ENCODE data around the gene RIPPLY2. TPM values are rescaled to one million over a fixed set of nuclear protein-coding genes. Genes with fewer than 3 reads are reported as not detected.

Gene RIPPLY2
- total and polyA plus RNA-seq, 5 donors from 2014 or later = not detected

GRCh38 chr6:83860782-83861495 is 7.8 kb downstream of the RIPPLY2 start:
- peaks cover 14% of the 10 kb centered on the region for H3K27me3 Mint-ChIP-seq
- H3K27ac ChIP-seq (ENCODE audit: insufficient read depth, low read length, poor library complexity, severe bottlenecking) = peak overlapping the region; percentile 15
- peaks cover 15% of the 10 kb centered on the region for H3K36me3 ChIP-seq (ENCODE audit: control insufficient read depth, insufficient read depth, low read length)
- DNase-seq = peak in 1 of 3 donors; percentile 23
- no peak for ATAC-seq (ENCODE audit: low read depth in 2 of 2)
- peaks cover 6% of the 10 kb centered on the region for H3K27me3 ChIP-seq (ENCODE audit: control insufficient read depth, insufficient read depth, low read length)
- H3K9me3 Mint-ChIP-seq = peaks cover 0 to 2% (median 0%) of the 10 kb centered on the region in 7 donors
- peaks cover 26 to 53% (median 41%) of the 10 kb centered on the region in 4 donors for H3K4me1 Mint-ChIP-seq
- H3K36me3 Mint-ChIP-seq = peaks cover 17% of the 10 kb centered on the region
- H3K4me3 ChIP-seq (ENCODE audit: low read depth, low read length) = peak overlapping the region; percentile 93
- H3K4me1 ChIP-seq (ENCODE audit: control insufficient read depth, insufficient read depth, low read length, poor library complexity, severe bottlenecking) = peaks cover 32% of the 10 kb centered on the region
- no peaks in the 10 kb centered on the region for H3K9me3 ChIP-seq (ENCODE audit: control insufficient read depth in 2 of 2, low read length in 2 of 2)
- H3K4me3 Mint-ChIP-seq = peak overlapping the region; percentile 93 to 99 (median 98)
- H3K27ac Mint-ChIP-seq = peak overlapping the region; percentile 2 to 97 (median 93)

DNA sequence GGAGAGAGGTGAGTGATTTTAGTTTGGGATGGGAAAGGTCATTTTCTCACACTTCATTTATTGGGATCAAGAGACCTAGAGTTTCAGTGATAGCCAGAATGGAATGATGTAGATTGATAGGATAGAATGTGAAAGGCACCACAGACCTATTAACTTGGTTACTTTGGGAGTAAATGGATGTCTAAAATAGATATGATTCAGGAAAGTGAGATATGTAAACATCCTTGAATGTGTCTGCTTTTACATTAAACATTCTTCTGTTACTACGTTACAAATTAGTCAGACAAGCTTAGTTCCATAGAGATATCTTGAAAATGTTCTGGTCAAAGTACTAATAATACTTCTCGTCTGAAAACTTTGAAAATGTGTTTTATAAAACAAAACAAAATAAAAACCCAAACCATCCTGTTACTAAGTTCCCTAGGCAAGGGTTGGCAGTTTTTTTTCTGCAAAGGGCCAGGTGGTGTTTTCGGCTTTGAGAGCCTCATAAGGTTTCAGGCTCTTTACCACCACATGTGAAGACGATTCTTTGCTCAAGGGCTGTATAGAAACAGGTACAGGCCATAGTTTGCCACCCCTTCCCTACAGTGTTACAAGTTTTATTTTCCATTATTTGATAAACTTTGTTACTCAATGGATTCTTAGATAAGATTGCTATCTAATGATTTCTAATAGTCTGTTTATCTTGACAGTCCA is 9.8 kb downstream of the RIPPLY2 start:
- Histone ChIP-seq H3K27me3 (ENCODE audit: control insufficient read depth, insufficient read depth, low read length) (no peaks in the 10 kb centered on the region), H3K9me3 (ENCODE audit: control insufficient read depth in 2 of 2, low read length in 2 of 2) (peaks cover 11 to 15% of the 10 kb centered on the region in 2 experiments), H3K4me1 (ENCODE audit: control insufficient read depth, insufficient read depth, low read length, poor library complexity, severe bottlenecking) (peaks cover 32% of the 10 kb centered on the region), H3K36me3 (ENCODE audit: control insufficient read depth, insufficient read depth, low read length) (peaks cover 35% of the 10 kb centered on the region), H3K27ac (ENCODE audit: insufficient read depth, low read length, poor library complexity, severe bottlenecking) (no peak overlapping the region), H3K4me3 (ENCODE audit: low read depth, low read length) (no peak overlapping the region)
- ATAC-seq (ENCODE audit: low read depth in 2 of 2) = no peak
- peaks cover 2 to 13% (median 6%) of the 10 kb centered on the region in 7 donors for H3K9me3 Mint-ChIP-seq
- peaks cover 31 to 53% (median 43%) of the 10 kb centered on the region in 4 donors for H3K4me1 Mint-ChIP-seq
- peaks cover 36% of the 10 kb centered on the region for H3K36me3 Mint-ChIP-seq
- H3K27ac Mint-ChIP-seq = no peak overlapping the region
- H3K4me3 Mint-ChIP-seq = peak overlapping the region in 2 of 4 donors; percentile 22 to 93
- peaks cover 9% of the 10 kb centered on the region for H3K27me3 Mint-ChIP-seq
- no peak for DNase-seq

DNA sequence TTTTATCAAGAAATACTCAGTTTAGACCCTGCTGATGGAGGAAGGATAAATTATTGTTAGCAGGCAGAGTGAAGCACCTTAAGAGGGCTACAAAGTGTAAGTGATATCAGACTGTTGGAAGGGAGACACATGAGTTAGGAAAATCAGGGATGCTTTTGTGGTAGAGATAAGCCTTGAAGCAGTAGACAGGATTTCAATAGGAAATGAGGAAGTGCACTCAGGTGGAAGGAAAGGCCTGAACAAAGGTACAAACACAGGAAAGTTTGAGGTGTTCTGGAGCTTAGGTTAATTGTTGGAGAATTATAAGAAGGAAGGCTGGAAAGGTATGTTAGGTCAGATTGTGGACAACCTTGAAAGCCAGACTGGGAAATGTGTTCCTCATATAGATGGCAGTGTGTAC is 13.9 kb downstream of the RIPPLY2 start:
- H3K27me3 Mint-ChIP-seq = no peaks in the 10 kb centered on the region
- peak overlapping the region in 1 of 4 donors; percentile 44 for H3K4me3 Mint-ChIP-seq
- Histone ChIP-seq H3K27ac (ENCODE audit: insufficient read depth, low read length, poor library complexity, severe bottlenecking) (no peak overlapping the region), H3K4me1 (ENCODE audit: control insufficient read depth, insufficient read depth, low read length, poor library complexity, severe bottlenecking) (peaks cover 1% of the 10 kb centered on the region), H3K36me3 (ENCODE audit: control insufficient read depth, insufficient read depth, low read length) (peaks cover 49% of the 10 kb centered on the region), H3K9me3 (ENCODE audit: control insufficient read depth in 2 of 2, low read length in 2 of 2) (peaks cover 13 to 16% of the 10 kb centered on the region in 2 experiments), H3K27me3 (ENCODE audit: control insufficient read depth, insufficient read depth, low read length) (no peaks in the 10 kb centered on the region), H3K4me3 (ENCODE audit: low read depth, low read length) (no peak overlapping the region)
- peaks cover 52% of the 10 kb centered on the region for H3K36me3 Mint-ChIP-seq
- peak overlapping the region in 1 of 3 donors; percentile 2 for H3K27ac Mint-ChIP-seq
- ATAC-seq (ENCODE audit: low read depth in 2 of 2) (no peak), DNase-seq (no peak)
- peaks cover 24 to 37% (median 31%) of the 10 kb centered on the region in 4 donors for H3K4me1 Mint-ChIP-seq
- peaks cover 2 to 15% (median 6%) of the 10 kb centered on the region in 7 donors for H3K9me3 Mint-ChIP-seq

DNA sequence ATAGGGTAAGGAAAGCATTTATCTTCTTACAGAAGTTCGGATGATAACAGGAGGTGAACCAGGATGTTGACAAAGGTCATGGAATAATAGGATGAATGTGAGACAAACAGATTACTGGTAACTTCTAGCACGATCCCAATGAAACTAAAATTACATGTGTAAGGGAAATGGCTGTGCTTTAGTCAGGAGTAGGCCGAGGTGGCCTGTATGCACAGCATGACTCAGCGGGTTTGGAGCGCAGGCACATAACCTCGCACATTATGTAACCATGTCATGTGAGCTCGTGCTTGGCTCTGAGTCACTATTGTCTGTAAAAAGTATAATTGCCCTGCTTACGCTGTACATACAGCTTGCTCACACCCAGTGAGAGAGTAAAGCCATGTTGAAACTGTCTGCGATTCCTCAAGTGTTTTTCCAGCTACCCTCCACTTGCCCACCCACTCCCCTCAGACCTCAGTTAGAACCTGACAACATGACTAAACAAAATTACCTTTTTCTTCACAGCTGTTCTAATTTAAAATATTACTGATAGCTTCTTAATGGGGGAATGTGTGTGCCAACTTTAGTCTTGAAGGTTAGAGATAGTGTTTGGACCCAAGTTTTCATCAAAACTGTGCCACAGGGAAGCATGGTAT is 14.5 kb downstream of the RIPPLY2 start:
- peak in 2 of 3 donors; percentile 20 to 46 for DNase-seq
- H3K9me3 Mint-ChIP-seq = peaks cover 2 to 15% (median 6%) of the 10 kb centered on the region in 7 donors
- Histone ChIP-seq H3K4me1 (ENCODE audit: control insufficient read depth, insufficient read depth, low read length, poor library complexity, severe bottlenecking) (no peaks in the 10 kb centered on the region), H3K27ac (ENCODE audit: insufficient read depth, low read length, poor library complexity, severe bottlenecking) (no peak overlapping the region), H3K36me3 (ENCODE audit: control insufficient read depth, insufficient read depth, low read length) (peaks cover 49% of the 10 kb centered on the region), H3K4me3 (ENCODE audit: low read depth, low read length) (no peak overlapping the region), H3K27me3 (ENCODE audit: control insufficient read depth, insufficient read depth, low read length) (no peaks in the 10 kb centered on the region), H3K9me3 (ENCODE audit: control insufficient read depth in 2 of 2, low read length in 2 of 2) (peaks cover 13 to 16% of the 10 kb centered on the region in 2 experiments)
- H3K36me3 Mint-ChIP-seq = peaks cover 54% of the 10 kb centered on the region
- peak in 1 of 2 donors; percentile 34 for ATAC-seq (ENCODE audit: low read depth in 2 of 2)
- H3K4me3 Mint-ChIP-seq = peak overlapping the region in 2 of 4 donors; percentile 21 to 44
- H3K27ac Mint-ChIP-seq = peak overlapping the region in 1 of 3 donors; percentile 2
- H3K4me1 Mint-ChIP-seq = peaks cover 19 to 37% (median 31%) of the 10 kb centered on the region in 4 donors
- H3K27me3 Mint-ChIP-seq = no peaks in the 10 kb centered on the region

GRCh38 chr6:83868639-83869038 is 15.5 kb downstream of the RIPPLY2 start:
- H3K4me3 ChIP-seq (ENCODE audit: low read depth, low read length) = no peak overlapping the region
- no peak overlapping the region for H3K27ac ChIP-seq (ENCODE audit: insufficient read depth, low read length, poor library complexity, severe bottlenecking)
- ATAC-seq (ENCODE audit: low read depth in 2 of 2) = no peak
- Mint-ChIP-seq H3K4me3 (peak overlapping the region in 1 of 4 donors; percentile 38), H3K4me1 (peaks cover 23 to 38% (median 34%) of the 10 kb centered on the region in 4 donors), H3K9me3 (peaks cover 2 to 15% (median 6%) of the 10 kb centered on the region in 7 donors), H3K27me3 (no peaks in the 10 kb centered on the region), H3K36me3 (peaks cover 56% of the 10 kb centered on the region), H3K27ac (no peak overlapping the region)
- no peak for DNase-seq
- peaks cover 2% of the 10 kb centered on the region for H3K4me1 ChIP-seq (ENCODE audit: control insufficient read depth, insufficient read depth, low read length, poor library complexity, severe bottlenecking)
- H3K27me3 ChIP-seq (ENCODE audit: control insufficient read depth, insufficient read depth, low read length) = no peaks in the 10 kb centered on the region
- H3K9me3 ChIP-seq (ENCODE audit: control insufficient read depth in 2 of 2, low read length in 2 of 2) = peaks cover 13 to 16% of the 10 kb centered on the region in 2 experiments
- H3K36me3 ChIP-seq (ENCODE audit: control insufficient read depth, insufficient read depth, low read length) = peaks cover 49% of the 10 kb centered on the region

DNA sequence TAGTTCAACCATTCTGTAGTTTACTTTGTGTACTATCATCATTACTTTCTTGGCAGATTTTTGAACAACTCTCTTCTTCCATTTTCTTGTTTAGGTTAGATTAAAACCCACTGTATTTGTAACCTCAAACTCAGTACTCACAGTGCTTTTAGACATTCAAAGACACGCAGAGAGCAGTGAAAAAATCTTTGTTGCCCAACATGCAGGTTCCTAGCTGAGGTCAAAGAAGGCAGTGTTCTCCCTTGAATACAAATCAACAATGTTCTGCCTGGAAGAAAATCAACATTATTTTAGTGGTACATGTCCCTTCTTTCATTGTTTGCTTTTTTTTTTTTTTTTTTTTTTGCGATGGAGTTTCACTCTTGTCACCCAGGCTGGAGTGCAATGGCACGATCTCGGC is 17.5 kb downstream of the RIPPLY2 start:
- Mint-ChIP-seq H3K27ac (no peak overlapping the region), H3K36me3 (peaks cover 41% of the 10 kb centered on the region), H3K27me3 (no peaks in the 10 kb centered on the region), H3K4me1 (peaks cover 33 to 41% (median 37%) of the 10 kb centered on the region in 4 donors), H3K4me3 (no peak overlapping the region), H3K9me3 (peaks cover 2 to 13% (median 6%) of the 10 kb centered on the region in 7 donors)
- no peak overlapping the region for H3K27ac ChIP-seq (ENCODE audit: insufficient read depth, low read length, poor library complexity, severe bottlenecking)
- H3K9me3 ChIP-seq (ENCODE audit: control insufficient read depth in 2 of 2, low read length in 2 of 2) = peaks cover 13 to 16% of the 10 kb centered on the region in 2 experiments
- no peaks in the 10 kb centered on the region for H3K27me3 ChIP-seq (ENCODE audit: control insufficient read depth, insufficient read depth, low read length)
- peaks cover 40% of the 10 kb centered on the region for H3K36me3 ChIP-seq (ENCODE audit: control insufficient read depth, insufficient read depth, low read length)
- ATAC-seq (ENCODE audit: low read depth in 2 of 2) = no peak
- no peak for DNase-seq
- H3K4me3 ChIP-seq (ENCODE audit: low read depth, low read length) = no peak overlapping the region
- peaks cover 5% of the 10 kb centered on the region for H3K4me1 ChIP-seq (ENCODE audit: control insufficient read depth, insufficient read depth, low read length, poor library complexity, severe bottlenecking)

DNA sequence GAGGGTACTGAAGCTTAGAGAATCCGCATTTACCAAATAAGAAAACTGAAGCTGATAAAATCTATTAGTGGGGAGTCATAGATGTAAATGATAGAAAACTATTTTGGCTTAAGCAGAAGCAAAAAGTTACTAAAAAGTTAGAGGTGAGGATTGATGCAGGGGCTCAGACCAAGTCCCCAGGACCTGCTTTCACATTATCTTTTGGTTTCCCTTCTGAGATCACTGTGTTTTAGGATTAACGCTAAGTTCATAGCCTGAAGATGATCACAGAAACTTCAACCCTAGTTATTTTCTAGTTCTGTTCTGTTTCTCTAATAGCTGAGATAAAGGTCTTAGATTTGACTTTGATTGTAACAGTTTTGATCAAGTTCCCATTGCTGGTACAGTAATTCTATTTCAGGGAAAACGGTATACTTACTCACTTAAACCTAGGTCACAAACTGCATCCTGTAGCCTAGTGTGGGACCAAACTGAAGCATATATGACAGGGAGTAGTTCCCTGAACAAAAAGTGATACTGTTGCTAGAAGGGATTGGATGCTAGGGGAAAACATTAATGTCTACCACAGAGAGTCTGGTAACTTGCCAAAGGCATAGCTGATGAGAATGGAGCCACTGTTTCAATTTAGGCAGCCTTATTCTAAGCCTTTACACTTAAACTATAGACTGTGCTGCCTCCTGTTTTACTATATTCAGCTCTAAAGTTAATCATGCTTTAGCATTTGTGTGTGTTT is 19.4 kb downstream of the RIPPLY2 start:
- no peak for ATAC-seq (ENCODE audit: low read depth in 2 of 2)
- H3K4me1 Mint-ChIP-seq = peaks cover 33 to 49% (median 40%) of the 10 kb centered on the region in 4 donors
- Histone ChIP-seq H3K4me1 (ENCODE audit: control insufficient read depth, insufficient read depth, low read length, poor library complexity, severe bottlenecking) (peaks cover 5% of the 10 kb centered on the region), H3K27me3 (ENCODE audit: control insufficient read depth, insufficient read depth, low read length) (no peaks in the 10 kb centered on the region), H3K4me3 (ENCODE audit: low read depth, low read length) (no peak overlapping the region), H3K36me3 (ENCODE audit: control insufficient read depth, insufficient read depth, low read length) (peaks cover 21% of the 10 kb centered on the region), H3K9me3 (ENCODE audit: control insufficient read depth in 2 of 2, low read length in 2 of 2) (peaks cover 4 to 5% of the 10 kb centered on the region in 2 experiments), H3K27ac (ENCODE audit: insufficient read depth, low read length, poor library complexity, severe bottlenecking) (no peak overlapping the region)
- no peaks in the 10 kb centered on the region for H3K27me3 Mint-ChIP-seq
- peaks cover 29% of the 10 kb centered on the region for H3K36me3 Mint-ChIP-seq
- DNase-seq = no peak
- H3K27ac Mint-ChIP-seq = peak overlapping the region in 1 of 3 donors; percentile 13
- H3K9me3 Mint-ChIP-seq = peaks cover 0 to 5% (median 0%) of the 10 kb centered on the region in 7 donors
- H3K4me3 Mint-ChIP-seq = peak overlapping the region in 1 of 4 donors; percentile 67

All from CD4-positive, CD25-positive, alpha-beta regulatory T cell (primary cell).